ENCODE data around the gene MKNK1. TPM values are rescaled to one million over a fixed set of nuclear protein-coding genes. Genes with fewer than 3 reads are reported as not detected.

MKNK1 gene
- total and polyA plus RNA-seq, 2 donors (not counting 1 experiment from before 2014, with no cell fraction given) = 51.0 to 73.0 TPM

- Histone ChIP-seq H3K36me3 (replicated peaks in 1 of 2; ENCODE audit: control extremely low read depth in 1 of 2, control insufficient read depth in 1 of 2, extremely low read depth in 1 of 2, insufficient read depth in 2 of 2, low read length in 1 of 2) (peaks cover 0 to 46% of the 10 kb centered on the region in 2 experiments), H3K27ac (ENCODE audit: low read length in 2 of 2) (no peak overlapping the region), H3K4me2 (replicated peaks; ENCODE audit: low read depth, low read length, poor library complexity, severe bottlenecking) (no peak overlapping the region), H3K4me1 (ENCODE audit: control insufficient read depth in 2 of 2, insufficient read depth in 2 of 2, low read length in 2 of 2) (peaks cover 7 to 9% of the 10 kb centered on the region in 2 donors), H3K79me2 (ENCODE audit: control insufficient read depth, insufficient read depth, low read length) (no peaks in the 10 kb centered on the region), H3K27me3 (replicated peaks in 1 of 4; ENCODE audit: control extremely low read depth in 1 of 4, control insufficient read depth in 3 of 4, insufficient read depth in 4 of 4, low read length in 3 of 4) (no peaks in the 10 kb centered on the region), H3K9ac (ENCODE audit: low read length) (no peak overlapping the region), H3K4me3 (ENCODE audit: control extremely low read depth in 1 of 5, extremely low read depth in 1 of 5, insufficient read depth in 1 of 5, low read depth in 2 of 5, low read length in 4 of 5) (no peak overlapping the region), H2AFZ (ENCODE audit: insufficient read depth, low read depth, low read length, poor library complexity, severe bottlenecking) (no peak overlapping the region), H4K20me1 (ENCODE audit: control insufficient read depth, insufficient read depth, low read length, poor library complexity, severe bottlenecking) (no peaks in the 10 kb centered on the region), H3K9me3 (ENCODE audit: control extremely low read depth in 1 of 3, control insufficient read depth in 2 of 3, insufficient read depth in 1 of 3, low read length in 2 of 3) (no peaks in the 10 kb centered on the region)
- Mint-ChIP-seq H3K27ac (no peak overlapping the region), H3K9me3 (ENCODE audit: insufficient read depth) (no peaks in the 10 kb centered on the region), H3K4me3 (no peak overlapping the region), H3K27me3 (no peaks in the 10 kb centered on the region), H3K4me1 (peaks cover 20% of the 10 kb centered on the region)
- DNase-seq (no peak), ATAC-seq (ENCODE audit: low read depth) (no peak)
- intact Hi-C loops (cut with micrococcal nuclease) = no loop called here
- TF ChIP-seq CTCF (IDR thresholded peaks at IDR 0.05) (no peak), EZH2 (IDR thresholded peaks at IDR 0.05; ENCODE audit: borderline replicate concordance, insufficient read depth, low read depth, low read length, poor library complexity, severe bottlenecking) (no peak)
- ChIA-PET CTCF (interaction anchor here (1.1 kb wide), 1 partner anchor 237 kb away, joined by 3 read pairs; no protein-coding TSS in a partner anchor), POLR2A (no interaction called here)
- WGBS (ENCODE audit: insufficient coverage) = 97% methylated on average over 3 of the region's 5 CpGs
These were observed 10.0 kb downstream of the MKNK1 start for GRCh38 chr1:46594063-46594462.

GRCh38 chr1:46592823-46593222 lies 11.2 kb downstream of the MKNK1 start:
- Histone ChIP-seq H3K4me1 (ENCODE audit: control insufficient read depth in 2 of 2, insufficient read depth in 2 of 2, low read length in 2 of 2) (peaks cover 7 to 9% of the 10 kb centered on the region in 2 donors), H3K36me3 (replicated peaks in 1 of 2; ENCODE audit: control extremely low read depth in 1 of 2, control insufficient read depth in 1 of 2, extremely low read depth in 1 of 2, insufficient read depth in 2 of 2, low read length in 1 of 2) (peaks cover 0 to 50% of the 10 kb centered on the region in 2 experiments), H3K27me3 (replicated peaks in 1 of 4; ENCODE audit: control extremely low read depth in 1 of 4, control insufficient read depth in 3 of 4, insufficient read depth in 4 of 4, low read length in 3 of 4) (no peaks in the 10 kb centered on the region), H3K4me2 (replicated peaks; ENCODE audit: low read depth, low read length, poor library complexity, severe bottlenecking) (no peak overlapping the region), H2AFZ (ENCODE audit: insufficient read depth, low read depth, low read length, poor library complexity, severe bottlenecking) (no peak overlapping the region), H3K4me3 (ENCODE audit: control extremely low read depth in 1 of 5, extremely low read depth in 1 of 5, insufficient read depth in 1 of 5, low read depth in 2 of 5, low read length in 4 of 5) (no peak overlapping the region), H3K79me2 (ENCODE audit: control insufficient read depth, insufficient read depth, low read length) (no peaks in the 10 kb centered on the region), H3K27ac (ENCODE audit: low read length in 2 of 2) (no peak overlapping the region), H3K9ac (ENCODE audit: low read length) (no peak overlapping the region), H4K20me1 (ENCODE audit: control insufficient read depth, insufficient read depth, low read length, poor library complexity, severe bottlenecking) (no peaks in the 10 kb centered on the region), H3K9me3 (ENCODE audit: control extremely low read depth in 1 of 3, control insufficient read depth in 2 of 3, insufficient read depth in 1 of 3, low read length in 2 of 3) (no peaks in the 10 kb centered on the region)
- DNase-seq = no peak
- Mint-ChIP-seq H3K9me3 (ENCODE audit: insufficient read depth) (no peaks in the 10 kb centered on the region), H3K27me3 (no peaks in the 10 kb centered on the region), H3K4me1 (peaks cover 18% of the 10 kb centered on the region), H3K4me3 (no peak overlapping the region), H3K27ac (no peak overlapping the region)
- intact Hi-C loops (cut with micrococcal nuclease) = no loop called here
- no peak for ATAC-seq (ENCODE audit: low read depth)
- POLR2A ChIA-PET = no interaction called here
- TF ChIP-seq EZH2 (IDR thresholded peaks at IDR 0.05; ENCODE audit: borderline replicate concordance, insufficient read depth, low read depth, low read length, poor library complexity, severe bottlenecking) = no peak
- TF ChIP-seq CTCF (IDR thresholded peaks at IDR 0.05) = no peak
- CTCF ChIA-PET = no interaction called here
- 100% methylated on average over 1 of the region's 4 CpGs for WGBS (ENCODE audit: insufficient coverage)
